Fibroblast of gingiva (primary cell): ENCODE results near the gene IGLL1.
"Not testable (repeated sequence)": the region's sequence is repeated elsewhere in the genome, so short reads cannot be mapped to it uniquely, and the experiment has no call there.

Experiments used
- DNase-seq: peaks from one replicate; pipeline ENCODE4 v3.0.0-alpha.2; 2011; ENCODE audit warnings: low read depth

Gene IGLL1

DNA sequence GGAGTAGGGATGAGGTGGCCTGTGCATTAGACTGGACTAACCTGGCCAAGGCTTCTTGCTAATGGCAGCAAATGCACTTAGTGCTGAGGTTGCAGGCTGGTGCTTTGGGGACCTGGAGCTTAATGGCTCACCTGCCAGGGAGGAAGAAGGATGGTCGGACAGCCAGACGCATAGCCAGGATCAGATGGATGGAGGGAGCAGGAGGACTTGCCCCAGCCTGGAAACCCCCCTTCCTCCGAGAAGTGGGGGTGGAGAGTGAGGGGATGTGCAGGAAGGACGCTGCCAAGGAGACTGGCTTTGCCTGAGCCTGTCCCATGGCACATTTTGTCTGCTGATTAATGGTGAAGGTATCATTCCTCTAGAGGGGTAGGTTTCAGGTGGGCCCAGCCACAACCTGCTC lies 17.9 kb downstream of the IGLL1 start:
- no peak for DNase-seq

- not testable (repeated sequence) for DNase-seq
Observed at GRCh38 chr22:23561025-23561510, 19.0 kb downstream of the IGLL1 start.

DNA sequence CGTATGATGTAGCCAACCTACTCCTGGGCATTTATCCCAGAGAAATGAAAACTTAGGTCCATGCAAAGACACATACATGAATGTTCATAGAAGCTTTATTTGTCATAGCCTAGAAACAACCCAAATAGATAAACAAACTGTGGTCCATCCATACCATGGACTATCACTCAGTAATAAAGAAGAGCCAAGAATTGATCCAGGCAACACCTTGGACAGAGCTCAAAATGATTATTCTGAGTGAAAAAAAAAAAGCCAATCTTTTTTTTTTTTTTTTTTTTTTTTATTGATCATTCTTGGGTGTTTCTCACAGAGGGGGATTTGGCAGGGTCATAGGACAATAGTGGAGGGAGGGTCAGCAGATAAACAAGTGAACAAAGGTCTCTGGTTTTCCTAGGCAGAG lies 19.9 kb downstream of the IGLL1 start:
- not testable (repeated sequence) for DNase-seq

DNA sequence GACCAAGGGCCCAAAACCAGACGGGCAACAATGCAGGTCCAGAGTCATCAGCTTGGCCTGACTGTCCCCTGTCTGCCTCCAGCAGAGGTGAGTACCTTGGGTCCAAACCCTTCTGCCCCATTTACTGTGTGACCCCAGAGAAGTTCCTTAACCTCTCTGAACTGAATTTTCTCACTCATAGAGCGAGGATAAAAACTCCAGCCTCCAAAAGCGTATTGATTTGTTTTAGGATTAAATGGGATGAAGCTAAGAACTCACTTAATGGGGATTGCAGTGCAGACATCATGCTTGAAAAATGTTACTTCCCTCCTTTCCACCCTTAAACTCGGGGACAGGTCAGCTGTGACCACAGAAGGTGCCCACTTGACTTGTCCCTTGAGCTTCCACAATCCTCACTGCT lies 22.6 kb downstream of the IGLL1 start:
- DNase-seq = no peak

DNA sequence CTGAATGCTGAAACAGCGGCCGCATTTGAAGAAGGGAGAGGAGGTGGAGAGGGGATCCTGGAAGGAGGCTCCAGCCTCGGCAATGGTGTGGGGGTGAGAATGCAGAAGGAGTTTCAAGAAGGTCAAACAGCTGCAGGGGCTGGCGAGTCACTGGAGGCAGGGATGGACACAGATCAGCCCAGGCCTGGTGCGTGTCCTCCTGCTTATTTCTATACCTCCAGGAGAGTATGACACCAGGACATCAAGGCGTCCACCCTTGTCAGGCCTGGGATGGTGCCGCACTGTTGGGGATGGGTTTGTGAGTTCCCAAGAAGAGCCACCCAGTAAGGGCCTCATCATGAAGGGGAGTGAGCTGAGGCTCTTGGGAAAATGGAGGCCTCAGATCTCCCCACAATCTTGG lies 23.1 kb downstream of the IGLL1 start:
- DNase-seq = no peak

DNA sequence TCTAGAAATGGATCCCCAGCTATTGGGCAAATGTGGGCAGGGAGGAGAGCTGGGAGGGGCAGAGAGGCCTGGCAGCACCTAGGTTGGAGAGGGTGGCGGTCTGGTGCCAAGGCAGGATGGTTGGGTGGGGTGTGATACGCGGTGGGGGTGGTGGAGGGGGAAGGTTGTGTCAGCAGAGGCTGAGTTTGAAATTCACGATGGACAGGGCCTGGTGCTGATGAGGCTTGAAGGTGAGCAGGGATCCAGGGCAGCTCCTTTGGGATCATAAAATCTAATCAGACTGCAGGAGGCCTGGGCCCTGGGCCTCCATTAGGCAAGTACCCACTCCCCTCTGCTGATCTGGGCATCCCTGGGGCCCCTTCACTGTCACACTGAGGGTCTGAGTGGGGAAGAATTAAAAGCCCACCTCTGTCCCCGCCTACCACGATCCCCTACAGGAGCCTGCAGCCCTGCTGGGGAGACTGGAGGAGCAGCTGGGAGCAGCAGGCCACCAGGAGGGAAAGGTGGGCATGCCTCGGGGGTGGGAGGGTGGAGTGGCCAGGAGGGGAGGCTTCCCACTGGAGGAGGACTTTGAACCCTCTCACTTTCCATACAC lies 24.0 kb downstream of the IGLL1 start:
- DNase-seq = no peak

GRCh38 chr22:23555118-23555517 lies 25.0 kb downstream of the IGLL1 start:
- DNase-seq = no peak

GRCh38 chr22:23553924-23554870 lies 25.9 kb downstream of the IGLL1 start:
- no peak for DNase-seq

DNA sequence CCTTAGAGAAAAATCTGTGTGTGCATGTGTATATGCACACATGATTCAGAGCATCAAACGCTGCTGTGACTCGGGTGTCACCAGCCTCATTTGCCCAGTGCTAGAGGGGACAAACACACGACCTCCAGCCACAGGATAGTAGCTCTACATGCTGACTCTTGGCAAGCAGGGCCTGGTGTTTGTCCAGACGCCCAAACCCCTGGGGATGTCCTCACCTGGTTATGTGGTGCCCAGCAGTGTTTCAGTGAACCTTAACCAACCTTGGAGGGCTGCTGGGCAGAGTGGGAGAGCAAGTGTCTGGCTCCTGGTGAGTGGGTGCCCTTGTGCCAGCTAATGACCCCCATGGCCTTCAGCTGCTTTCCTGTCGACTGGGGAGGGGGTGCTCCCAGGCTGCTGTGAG lies 26.7 kb downstream of the IGLL1 start:
- no peak for DNase-seq

GRCh38 chr22:23552573-23552972 lies 27.5 kb downstream of the IGLL1 start:
- DNase-seq = no peak

DNA sequence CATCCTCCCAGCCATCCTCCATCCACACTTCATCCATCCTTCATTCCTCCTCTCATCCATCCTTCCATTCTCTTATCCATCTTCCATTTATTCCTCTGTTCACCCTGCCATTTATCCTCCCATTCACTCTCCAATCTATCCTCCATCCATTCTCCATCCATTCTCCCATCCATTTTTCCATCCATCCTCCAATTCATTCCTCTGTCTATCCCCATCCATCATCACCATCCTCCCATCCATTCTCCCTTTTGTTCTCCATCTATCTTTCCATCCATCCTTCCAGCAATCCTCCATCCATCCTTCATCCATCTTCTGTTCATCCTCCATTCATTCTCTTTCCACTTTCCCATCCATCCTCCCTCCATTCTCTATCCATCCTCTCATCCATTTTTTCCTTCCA lies 28.7 kb downstream of the IGLL1 start:
- no peak for DNase-seq

DNA sequence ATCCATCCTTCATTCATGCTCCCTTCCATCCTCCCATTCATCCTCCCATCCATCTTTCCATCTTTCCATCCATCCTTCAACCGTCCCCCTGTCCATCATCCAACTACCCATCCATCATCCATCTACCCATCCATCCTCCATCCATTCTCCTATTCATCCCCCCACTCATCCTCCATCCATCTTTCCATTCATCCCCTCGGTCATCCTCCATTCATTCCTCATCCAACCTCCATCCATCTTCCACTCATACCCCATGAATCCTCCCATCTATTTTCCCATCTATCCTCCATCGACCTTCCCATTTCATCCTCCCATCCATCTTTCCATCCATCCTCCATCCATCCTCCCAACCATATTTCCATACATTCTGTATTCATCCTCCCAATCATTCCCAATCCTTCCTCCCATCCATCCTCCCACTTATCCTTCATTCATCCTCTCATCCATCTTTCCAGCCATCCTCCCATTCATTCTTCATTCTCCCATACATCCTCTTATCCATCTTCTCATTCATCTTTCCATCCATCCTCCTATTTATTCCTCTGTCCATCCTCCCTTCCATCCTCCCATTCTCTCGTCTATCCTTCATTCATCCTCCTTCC lies 29.9 kb downstream of the IGLL1 start:
- DNase-seq = no peak

- DNase-seq = no peak
Observed at GRCh38 chr22:23549198-23549595, 30.9 kb downstream of the IGLL1 start.

DNA sequence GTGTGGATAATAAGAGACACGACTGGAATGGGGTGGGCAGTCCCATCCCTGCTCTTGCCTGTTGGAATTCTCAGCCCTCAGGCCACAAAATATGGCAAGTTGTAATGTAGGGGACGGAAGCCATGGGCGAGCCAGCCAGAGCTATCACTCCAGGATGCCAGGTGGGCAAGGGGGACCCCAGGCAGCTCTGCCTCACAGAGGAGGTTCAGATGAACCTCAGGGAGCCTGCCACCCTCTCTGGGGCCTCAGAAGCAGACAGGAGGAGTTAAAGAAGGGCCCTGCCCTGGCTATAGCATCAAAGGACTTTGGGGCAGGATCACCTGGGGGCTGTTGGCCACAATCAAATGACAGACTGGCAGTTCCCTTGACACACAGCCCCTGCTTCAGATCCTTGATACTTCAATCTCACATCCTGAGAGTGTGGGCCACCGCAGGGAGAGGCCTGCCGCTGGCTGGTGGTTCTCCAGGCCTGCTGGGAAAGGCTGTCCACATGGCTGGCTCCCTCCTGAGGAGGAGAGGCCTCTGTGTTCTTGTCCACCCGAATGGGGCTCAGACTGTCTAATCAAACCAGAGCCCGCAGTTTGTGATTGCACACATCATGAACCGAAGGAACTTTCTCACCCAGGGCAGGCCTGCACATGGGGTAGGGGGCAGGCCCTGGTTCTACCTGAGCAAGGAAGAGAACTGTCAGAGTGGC lies 31.4 kb downstream of the IGLL1 start:
- no peak for DNase-seq

DNA sequence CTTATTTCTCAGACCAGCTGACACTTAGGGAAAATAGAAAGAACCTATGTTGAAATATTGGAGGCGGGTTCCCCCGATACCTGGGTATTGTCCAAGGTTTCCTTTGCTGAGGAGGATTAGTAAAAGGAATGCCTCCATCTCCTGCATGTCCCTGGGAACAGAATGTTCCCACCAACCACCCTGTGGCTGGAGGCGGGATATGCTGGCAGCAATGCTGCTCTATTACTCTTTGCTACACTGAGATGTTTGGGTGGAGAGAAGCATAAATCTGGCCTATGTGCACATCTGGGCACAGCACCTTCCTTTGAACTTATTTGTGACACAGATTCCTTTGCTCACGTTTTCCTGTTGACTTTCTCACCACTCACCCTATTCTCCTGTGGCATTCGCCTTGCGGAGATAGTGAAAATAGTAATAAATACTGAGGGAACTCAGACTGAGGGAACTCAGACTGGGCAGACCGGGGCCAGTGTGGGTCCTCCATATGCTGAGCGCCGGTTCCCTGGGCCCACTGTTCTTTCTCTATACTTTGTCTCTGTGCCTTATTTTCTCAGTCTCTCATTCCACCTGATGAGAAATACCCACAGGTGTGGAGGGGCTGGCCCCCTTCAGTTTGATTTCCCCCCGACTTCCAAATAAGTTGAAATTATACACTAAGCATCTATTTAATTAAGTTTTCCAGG lies 32.1 kb downstream of the IGLL1 start:
- DNase-seq = no peak

GRCh38 chr22:23547382-23547781 lies 32.7 kb downstream of the IGLL1 start:
- not testable (repeated sequence) for DNase-seq

GRCh38 chr22:23544852-23545251 lies 35.2 kb downstream of the IGLL1 start:
- no peak for DNase-seq

- not testable (repeated sequence) for DNase-seq
Observed at GRCh38 chr22:23543506-23544000, 36.5 kb downstream of the IGLL1 start.

DNA sequence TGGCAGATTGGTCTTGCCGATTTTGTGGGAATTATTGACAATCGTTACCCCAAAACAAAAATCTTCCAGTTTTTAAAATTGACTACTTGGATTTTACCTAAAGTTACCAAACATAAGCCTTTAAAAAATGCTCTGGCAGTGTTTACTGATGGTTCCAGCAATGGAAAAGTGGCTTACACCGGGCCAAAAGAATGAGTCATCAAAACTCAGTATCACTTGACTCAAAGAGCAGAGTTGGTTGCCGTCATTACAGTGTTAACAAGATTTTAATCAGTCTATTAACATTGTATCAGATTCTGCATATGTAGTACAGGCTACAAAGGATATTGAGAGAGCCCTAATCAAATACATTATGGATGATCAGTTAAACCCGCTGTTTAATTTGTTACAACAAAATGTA lies 37.2 kb downstream of the IGLL1 start:
- no peak for DNase-seq

DNA sequence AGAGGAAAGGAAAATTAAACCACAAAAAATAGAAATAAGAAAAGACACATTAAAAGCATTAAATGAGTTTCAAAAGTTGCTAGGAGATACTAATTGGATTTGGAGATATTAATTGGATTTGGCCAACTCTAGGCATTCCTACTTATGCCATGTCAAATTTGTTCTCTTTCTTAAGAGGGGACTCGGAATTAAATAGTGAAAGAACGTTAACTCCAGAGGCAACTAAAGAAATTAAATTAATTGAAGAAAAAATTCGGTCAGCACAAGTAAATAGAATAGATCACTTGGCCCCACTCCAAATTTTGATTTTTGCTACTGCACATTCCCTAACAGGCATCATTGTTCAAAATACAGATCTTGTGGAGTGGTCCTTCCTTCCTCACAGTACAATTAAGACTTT lies 37.7 kb downstream of the IGLL1 start:
- not testable (repeated sequence) for DNase-seq

- DNase-seq = not testable (repeated sequence)
Observed at GRCh38 chr22:23541849-23542281, 38.2 kb downstream of the IGLL1 start.
